Keratinocyte (primary cell): ENCODE measurements around the gene ARID3C. TPM values are rescaled to one million over a fixed set of nuclear protein-coding genes. Genes with fewer than 3 reads are reported as not detected.

Source experiments
- DNase-seq: peaks from one replicate; pipeline ENCODE4 v3.0.0-alpha.2; 2011; ENCODE audit warnings: low read depth, missing footprints, low spot score
- FAIRE-seq: peaks from 2 replicates; lab custom pipeline; 2011; peaks lifted over from hg19 to GRCh38; lab: Jason Lieb, UNC
- H2AFZ ChIP-seq: 2 replicates; pipeline ENCODE4 v1.6.0; 2012; ENCODE audit warnings: low read length, control low read depth, inconsistent platforms; ENCODE audit not compliant: control insufficient read depth
- H3K27ac ChIP-seq: 2 replicates; pipeline ENCODE4 v1.5.1; 2011; ENCODE audit warnings: low read length; ENCODE audit not compliant: control insufficient read depth, insufficient read depth
- H3K27me3 ChIP-seq: 3 replicates; pipeline ENCODE4 v1.6.0; 2011; ENCODE audit warnings: low read length; ENCODE audit not compliant: control insufficient read depth, insufficient read depth; ENCODE audit errors: extremely low read depth
- H3K36me3 ChIP-seq, 2 experiments: 2 replicates in 1 of 2; 3 replicates in 1 of 2; pipeline ENCODE4 v1.5.1; 2011; ENCODE audit warnings: low read length in 2 of 2, mild to moderate bottlenecking in 1 of 2; ENCODE audit not compliant: control insufficient read depth in 2 of 2, insufficient read depth in 2 of 2; ENCODE audit errors: extremely low read depth in 1 of 2
- H3K4me1 ChIP-seq: 3 replicates; pipeline ENCODE4 v1.5.1; 2011; ENCODE audit warnings: low read length; ENCODE audit not compliant: control insufficient read depth, insufficient read depth; ENCODE audit errors: extremely low read depth
- H3K4me2 ChIP-seq: 3 replicates; pipeline ENCODE4 v1.6.0; 2011; ENCODE audit warnings: low read depth, low read length; ENCODE audit not compliant: control insufficient read depth, insufficient read depth; ENCODE audit errors: extremely low read depth
- H3K4me3 ChIP-seq, 3 experiments: fragments of 200-600 bp in 1 of 3; sonication (generic) in 1 of 3; 2 replicates in 2 of 3; 3 replicates in 1 of 3; pipeline ENCODE4 v1.5.1; 2011 to 2016; ENCODE audit warnings: low read length in 3 of 3, mild to moderate bottlenecking in 3 of 3, control low read depth in 2 of 3, inconsistent platforms in 1 of 3, low read depth in 1 of 3, mixed read lengths in 1 of 3, mixed run types in 1 of 3, moderate library complexity in 1 of 3; ENCODE audit not compliant: control insufficient read depth in 2 of 3, insufficient read depth in 2 of 3; ENCODE audit errors: extremely low read depth in 1 of 3
- H3K79me2 ChIP-seq: 2 replicates; pipeline ENCODE4 v1.6.0; 2012; ENCODE audit warnings: low read length; ENCODE audit not compliant: control insufficient read depth, insufficient read depth
- H3K9ac ChIP-seq: 3 replicates; pipeline ENCODE4 v1.6.0; 2011; ENCODE audit warnings: low read length; ENCODE audit not compliant: control insufficient read depth, insufficient read depth; ENCODE audit errors: extremely low read depth
- H3K9me1 ChIP-seq: 3 replicates; pipeline ENCODE4 v1.6.0; 2011; ENCODE audit warnings: low read length; ENCODE audit not compliant: control insufficient read depth, insufficient read depth; ENCODE audit errors: extremely low read depth
- H3K9me3 ChIP-seq: 2 replicates; pipeline ENCODE4 v1.5.1; 2012; ENCODE audit warnings: low read depth, low read length; ENCODE audit not compliant: control insufficient read depth
- H4K20me1 ChIP-seq: 3 replicates; pipeline ENCODE4 v1.6.0; 2011; ENCODE audit warnings: low read length; ENCODE audit not compliant: control insufficient read depth, insufficient read depth; ENCODE audit errors: extremely low read depth
- EZH2 ChIP-seq: IDR thresholded peaks from one replicate; pipeline ENCODE4 v1.6.1; 2012; ENCODE audit warnings: inconsistent platforms, mild to moderate bottlenecking, low read length, moderate library complexity
- dilution Hi-C: fragments of 300-500 bp; cut with MboI; formaldehyde crosslinking; loops from one replicate; pipeline ENCODE4 v1.7.0; 2020; ENCODE audit warnings: low sequenced_read_pairs; ENCODE audit not compliant: extremely low pct_ligation_motif_present
- polyA plus RNA-seq, 5 experiments: library from polyadenylated mRNA; depleted of rRNA in 3 of 5; stranded (reverse) in 3 of 5; stranded (forward) in 1 of 5; unstranded in 1 of 5; fragments of >200 nt; gene quantifications; 1 replicate in 1 of 5; 2 replicates in 3 of 5; 3 replicates in 1 of 5; pipeline versions ENCODE4 v1.2.1 to v1.2.3, GENCODE V29; 2011 to 2012; ENCODE audit warnings: missing spikeins in 2 of 5, low read depth in 1 of 5, low replicate concordance in 1 of 5
- TF ChIP-seq, protein P1 (sequence below), 3 experiments: IDR thresholded peaks in 1 of 3; conservative IDR thresholded peaks in 1 of 3; optimal IDR thresholded peaks in 1 of 3; 2 replicates in 2 of 3; 3 replicates in 1 of 3; pipeline versions ENCODE3 to v1.5.1; 2011; ENCODE audit warnings: low read length in 3 of 3, mild to moderate bottlenecking in 3 of 3, moderate library complexity in 2 of 3, control low read depth in 1 of 3, inconsistent platforms in 1 of 3; ENCODE audit not compliant: insufficient read depth in 2 of 3; ENCODE audit errors: extremely low read depth in 1 of 3

Gene ARID3C
- polyA plus RNA-seq, 1 donor (not counting 4 experiments of a cell fraction or from before 2014, with no cell fraction given) = not detected

DNA sequence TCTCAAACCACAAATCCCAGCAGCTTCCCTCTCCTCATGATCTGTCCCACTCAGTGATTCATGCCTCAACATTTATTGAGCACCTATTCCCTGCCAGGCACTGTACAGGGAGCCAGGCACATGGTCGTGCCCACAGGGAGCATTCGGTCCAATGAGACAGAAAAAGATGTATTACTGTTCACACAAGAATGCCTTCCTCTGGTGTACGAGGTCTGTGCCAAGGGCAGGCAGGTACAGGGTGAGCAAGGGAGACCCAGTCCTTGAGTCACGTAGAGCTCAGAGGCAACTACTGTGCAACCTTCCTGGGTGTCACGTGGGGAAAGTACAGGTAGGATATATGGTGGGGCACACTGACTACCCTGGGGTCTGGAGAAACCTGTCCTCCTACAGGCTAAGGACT is 43.9 kb downstream of the ARID3C start:
- H3K9me1 ChIP-seq = no peaks in the 10 kb centered on the region
- H3K4me2 ChIP-seq = no peak overlapping the region
- H3K27ac ChIP-seq = no peak overlapping the region
- no peak overlapping the region for H2AFZ ChIP-seq
- dilution Hi-C loops = no loop called here
- H3K27me3 ChIP-seq = peaks cover 83% of the 10 kb centered on the region
- DNase-seq = no peak
- FAIRE-seq = no peak
- no peaks in the 10 kb centered on the region for H3K79me2 ChIP-seq
- no peak for TF ChIP-seq EZH2
- TF ChIP-seq, protein P1, sequence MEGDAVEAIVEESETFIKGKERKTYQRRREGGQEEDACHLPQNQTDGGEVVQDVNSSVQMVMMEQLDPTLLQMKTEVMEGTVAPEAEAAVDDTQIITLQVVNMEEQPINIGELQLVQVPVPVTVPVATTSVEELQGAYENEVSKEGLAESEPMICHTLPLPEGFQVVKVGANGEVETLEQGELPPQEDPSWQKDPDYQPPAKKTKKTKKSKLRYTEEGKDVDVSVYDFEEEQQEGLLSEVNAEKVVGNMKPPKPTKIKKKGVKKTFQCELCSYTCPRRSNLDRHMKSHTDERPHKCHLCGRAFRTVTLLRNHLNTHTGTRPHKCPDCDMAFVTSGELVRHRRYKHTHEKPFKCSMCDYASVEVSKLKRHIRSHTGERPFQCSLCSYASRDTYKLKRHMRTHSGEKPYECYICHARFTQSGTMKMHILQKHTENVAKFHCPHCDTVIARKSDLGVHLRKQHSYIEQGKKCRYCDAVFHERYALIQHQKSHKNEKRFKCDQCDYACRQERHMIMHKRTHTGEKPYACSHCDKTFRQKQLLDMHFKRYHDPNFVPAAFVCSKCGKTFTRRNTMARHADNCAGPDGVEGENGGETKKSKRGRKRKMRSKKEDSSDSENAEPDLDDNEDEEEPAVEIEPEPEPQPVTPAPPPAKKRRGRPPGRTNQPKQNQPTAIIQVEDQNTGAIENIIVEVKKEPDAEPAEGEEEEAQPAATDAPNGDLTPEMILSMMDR (optimal IDR thresholded peaks at IDR 0.05 in 1 of 3, IDR thresholded peaks at IDR 0.05 in 1 of 3, conservative IDR thresholded peaks at IDR 0.05 in 1 of 3; ENCODE audit: extremely low read depth in 1 of 3, insufficient read depth in 2 of 3, low read length in 3 of 3) = no peak
- no peak overlapping the region for H3K4me3 ChIP-seq
- H3K36me3 ChIP-seq = no peaks in the 10 kb centered on the region
- no peaks in the 10 kb centered on the region for H3K4me1 ChIP-seq
- peaks cover 3% of the 10 kb centered on the region for H3K9me3 ChIP-seq
- H3K9ac ChIP-seq = no peak overlapping the region
- no peaks in the 10 kb centered on the region for H4K20me1 ChIP-seq

DNA sequence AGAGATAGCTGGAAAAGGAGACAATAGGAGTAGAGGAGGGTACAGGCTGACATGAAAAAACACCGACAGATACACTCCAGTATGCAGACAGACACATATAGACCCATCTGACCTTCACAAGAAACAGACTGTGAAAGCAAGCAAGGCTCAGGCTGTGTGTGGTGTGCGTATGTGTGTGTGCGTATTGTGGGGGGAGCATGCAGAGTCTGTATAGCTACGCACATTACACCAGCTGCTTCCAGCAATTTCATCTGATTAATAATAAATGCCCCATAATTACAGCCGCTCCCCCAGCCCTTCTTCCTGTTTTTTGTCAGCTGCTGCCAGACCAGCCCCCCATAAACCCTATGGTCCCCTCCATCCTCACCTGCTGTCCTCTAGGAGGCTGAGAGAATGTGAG is 46.1 kb downstream of the ARID3C start:
- H3K9ac ChIP-seq = no peak overlapping the region
- DNase-seq (no peak), FAIRE-seq (no peak)
- TF ChIP-seq EZH2 = no peak
- TF ChIP-seq, protein P1 (optimal IDR thresholded peaks at IDR 0.05 in 1 of 3, IDR thresholded peaks at IDR 0.05 in 1 of 3, conservative IDR thresholded peaks at IDR 0.05 in 1 of 3; ENCODE audit: extremely low read depth in 1 of 3, insufficient read depth in 2 of 3, low read length in 3 of 3) = no peak
- no peak overlapping the region for H3K4me3 ChIP-seq
- H2AFZ ChIP-seq = no peak overlapping the region
- dilution Hi-C loops = no loop called here
- H3K9me1 ChIP-seq = no peaks in the 10 kb centered on the region
- H3K4me1 ChIP-seq = no peaks in the 10 kb centered on the region
- H3K9me3 ChIP-seq = peaks cover 3% of the 10 kb centered on the region
- no peaks in the 10 kb centered on the region for H3K79me2 ChIP-seq
- H3K27me3 ChIP-seq = peaks cover 80% of the 10 kb centered on the region
- H3K4me2 ChIP-seq = no peak overlapping the region
- no peaks in the 10 kb centered on the region for H4K20me1 ChIP-seq
- no peaks in the 10 kb centered on the region for H3K36me3 ChIP-seq
- no peak overlapping the region for H3K27ac ChIP-seq
